ENCODE data around the gene USP14.

DNA sequence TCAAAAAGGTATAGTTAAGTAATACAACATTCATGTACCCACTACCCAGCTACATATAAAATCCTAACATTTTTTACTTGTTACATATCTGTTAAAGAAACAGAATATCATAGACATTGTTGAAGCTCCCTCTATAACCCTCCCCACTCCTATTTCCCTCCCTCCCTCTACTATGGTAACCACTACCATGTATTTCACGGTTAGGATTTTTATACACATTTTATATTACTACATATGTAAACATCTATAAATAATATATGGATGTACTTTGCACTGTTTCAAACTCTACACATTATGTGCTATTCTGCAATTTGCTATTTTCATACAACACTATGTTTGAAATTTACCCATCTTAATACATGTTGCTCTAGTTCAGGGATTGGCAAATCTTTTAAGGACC, 73.2 kb downstream of the USP14 start:
- TF ChIP-seq, protein P1, sequence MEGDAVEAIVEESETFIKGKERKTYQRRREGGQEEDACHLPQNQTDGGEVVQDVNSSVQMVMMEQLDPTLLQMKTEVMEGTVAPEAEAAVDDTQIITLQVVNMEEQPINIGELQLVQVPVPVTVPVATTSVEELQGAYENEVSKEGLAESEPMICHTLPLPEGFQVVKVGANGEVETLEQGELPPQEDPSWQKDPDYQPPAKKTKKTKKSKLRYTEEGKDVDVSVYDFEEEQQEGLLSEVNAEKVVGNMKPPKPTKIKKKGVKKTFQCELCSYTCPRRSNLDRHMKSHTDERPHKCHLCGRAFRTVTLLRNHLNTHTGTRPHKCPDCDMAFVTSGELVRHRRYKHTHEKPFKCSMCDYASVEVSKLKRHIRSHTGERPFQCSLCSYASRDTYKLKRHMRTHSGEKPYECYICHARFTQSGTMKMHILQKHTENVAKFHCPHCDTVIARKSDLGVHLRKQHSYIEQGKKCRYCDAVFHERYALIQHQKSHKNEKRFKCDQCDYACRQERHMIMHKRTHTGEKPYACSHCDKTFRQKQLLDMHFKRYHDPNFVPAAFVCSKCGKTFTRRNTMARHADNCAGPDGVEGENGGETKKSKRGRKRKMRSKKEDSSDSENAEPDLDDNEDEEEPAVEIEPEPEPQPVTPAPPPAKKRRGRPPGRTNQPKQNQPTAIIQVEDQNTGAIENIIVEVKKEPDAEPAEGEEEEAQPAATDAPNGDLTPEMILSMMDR (conservative IDR thresholded peaks at IDR 0.05; ENCODE audit: low read length) = no peak
- TF ChIP-seq EZH2phosphoT487 (IDR thresholded peaks at IDR 0.05; ENCODE audit: borderline replicate concordance) = no peak
